GM21390 (cell line): ENCODE results near the gene BEX4.
"Not testable (repeated sequence)": the region's sequence is repeated elsewhere in the genome, so short reads cannot be mapped to it uniquely, and the experiment has no call there.

Experiments used
- ATAC-seq: cut with Tn5 transposase; IDR thresholded peaks from one replicate; pipeline ENCODE4 v1.9.1; 2021; ENCODE audit not compliant: unreplicated experiment

BEX4 gene, protein sequence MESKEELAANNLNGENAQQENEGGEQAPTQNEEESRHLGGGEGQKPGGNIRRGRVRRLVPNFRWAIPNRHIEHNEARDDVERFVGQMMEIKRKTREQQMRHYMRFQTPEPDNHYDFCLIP

DNA sequence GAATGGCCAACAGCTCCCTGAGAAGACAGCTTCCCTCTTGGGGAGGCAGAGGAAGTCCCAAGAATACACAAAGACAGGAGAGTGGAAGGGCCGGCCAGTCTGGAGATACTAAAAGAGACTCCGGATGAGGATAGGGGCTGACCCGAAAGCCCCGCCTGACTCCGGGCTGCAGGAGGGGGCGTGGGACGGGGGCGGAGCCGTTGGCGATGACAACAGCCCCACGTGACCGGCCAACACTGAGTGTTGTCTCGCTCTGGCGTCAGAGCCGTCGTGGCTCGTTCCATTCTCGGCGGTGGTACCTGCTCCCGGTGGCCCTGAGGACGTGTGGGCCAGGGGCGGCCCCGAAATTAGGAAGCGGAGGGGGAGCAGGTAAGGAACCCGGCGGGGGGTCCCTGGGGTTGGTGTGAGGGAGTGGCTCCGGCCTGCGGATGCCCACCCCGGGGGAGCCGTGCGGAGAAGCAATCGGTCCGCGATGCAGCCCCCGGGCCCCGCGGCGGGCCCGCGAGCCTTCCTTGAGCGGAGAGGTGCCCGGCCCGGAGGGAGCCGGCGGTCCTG, at the start of gene BEX4:
TSS of gene BEX4 (plus strand) at position 239 of the 555 bp plus-strand sequence. CDS start 1,046 bp downstream, outside the sequence.
- ATAC-seq = peak; percentile 94

DNA sequence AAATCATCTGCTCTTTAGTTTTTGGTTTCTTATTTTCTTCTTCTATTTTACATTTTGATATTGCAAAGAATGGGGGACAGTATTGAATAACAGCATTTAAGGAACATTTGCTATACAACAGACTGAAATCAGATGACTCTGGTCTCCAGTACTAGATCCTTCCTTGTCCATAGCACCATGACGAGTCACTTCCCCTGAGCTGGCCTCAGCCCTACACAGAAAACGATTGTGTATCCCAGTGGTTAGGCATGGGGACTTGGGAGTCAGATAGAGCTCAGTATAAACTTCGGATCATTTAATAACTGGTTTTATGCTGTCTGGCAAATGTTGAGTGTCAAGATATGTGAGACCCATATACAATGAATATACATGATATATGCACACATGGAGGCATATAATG, 44.7 kb upstream of the BEX4 start:
- ATAC-seq = no peak

DNA sequence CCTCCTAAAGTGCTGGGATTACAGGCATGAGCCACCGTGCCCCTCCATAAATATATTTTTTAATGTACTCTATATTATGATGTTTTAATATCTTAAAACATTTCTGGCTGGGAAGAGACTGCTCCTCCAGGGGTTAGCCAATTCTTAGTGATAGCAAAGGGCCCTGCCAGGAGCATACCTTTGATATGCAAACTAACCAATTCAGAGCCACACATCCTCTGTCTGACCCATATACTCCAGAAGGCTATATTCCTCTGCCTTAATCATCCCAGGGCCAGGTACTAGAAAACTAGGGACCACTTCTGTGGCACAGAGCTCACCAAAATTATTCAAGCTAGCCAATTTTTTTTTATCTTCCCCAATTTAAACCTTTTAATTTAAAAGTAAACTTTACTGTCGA, 43.6 kb upstream of the BEX4 start:
- ATAC-seq = no peak

DNA sequence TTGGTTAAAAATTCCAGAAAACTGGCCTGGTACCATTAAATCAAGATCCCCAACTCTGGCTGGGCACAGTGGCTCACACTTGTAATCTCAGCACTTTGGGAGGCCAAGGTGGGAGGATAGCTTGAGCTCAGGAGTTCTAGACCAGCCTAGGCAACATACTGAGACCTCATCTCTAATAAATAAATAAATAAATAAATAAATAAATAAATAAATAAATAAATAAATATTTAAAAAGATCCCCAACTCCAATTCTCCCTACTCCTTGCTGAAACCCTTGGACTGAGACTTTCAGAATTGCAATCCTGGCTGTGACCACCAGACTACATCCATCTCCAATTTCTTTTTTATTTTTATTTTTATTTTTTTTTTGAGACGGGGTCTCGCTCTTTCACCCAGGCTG, 39.7 kb upstream of the BEX4 start:
- ATAC-seq = not testable (repeated sequence)

DNA sequence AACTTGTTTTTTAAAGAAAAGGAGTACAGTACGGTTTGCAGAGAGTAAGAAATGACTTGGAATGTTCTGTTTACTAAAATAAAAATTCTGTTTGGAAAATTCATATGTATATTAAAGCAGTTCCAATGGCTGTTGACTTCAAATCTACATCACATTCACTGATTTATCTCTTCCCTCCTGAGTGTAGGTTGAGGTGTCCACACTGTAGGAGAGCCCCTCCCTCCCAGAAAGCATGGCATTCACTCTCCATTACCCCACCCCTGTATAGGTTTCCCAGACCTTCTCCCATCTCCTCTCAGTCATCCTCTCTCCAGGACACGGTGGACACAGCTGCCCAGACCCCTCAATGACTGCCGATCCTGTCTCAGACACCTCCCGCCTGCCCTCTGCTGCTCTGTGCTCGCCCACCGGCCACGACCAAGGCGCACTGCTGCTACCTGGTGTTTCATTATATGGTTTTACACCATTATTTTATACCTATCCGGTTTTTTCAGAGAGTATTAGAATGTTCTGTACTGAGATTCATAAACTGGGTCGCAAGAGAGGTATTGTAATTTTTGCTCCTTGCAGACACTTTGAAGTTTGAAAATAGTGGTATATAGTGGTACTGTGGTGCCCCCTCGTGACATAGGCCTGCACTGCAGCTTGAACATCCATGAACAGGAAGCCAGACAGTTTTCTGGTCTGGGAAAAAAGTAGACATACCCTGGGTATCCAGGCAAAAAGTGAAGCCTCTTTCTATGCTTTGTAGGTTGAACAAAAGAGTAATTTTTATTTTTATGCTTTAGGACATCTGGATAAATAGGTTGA, 38.8 kb upstream of the BEX4 start:
- peak; percentile 67 for ATAC-seq

DNA sequence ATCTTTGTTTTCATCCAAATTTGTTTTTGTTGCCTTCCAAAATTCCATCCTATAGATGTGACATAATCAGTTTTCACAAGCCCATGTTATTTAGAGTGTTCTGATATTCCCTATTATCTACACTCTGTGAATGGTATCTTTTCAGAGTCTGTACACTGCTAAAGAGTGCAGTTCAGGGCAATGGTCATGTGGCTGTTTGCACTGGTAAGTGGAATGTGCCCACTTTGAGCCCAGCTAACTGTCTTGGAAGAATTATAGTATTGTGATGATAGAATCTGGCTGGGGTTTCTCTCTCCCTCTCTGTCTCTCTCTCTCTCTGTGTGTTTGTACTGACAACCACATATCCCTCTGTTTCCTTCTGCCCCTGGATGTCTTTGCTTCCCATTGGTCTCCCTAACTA, 37.4 kb upstream of the BEX4 start:
- no peak for ATAC-seq

DNA sequence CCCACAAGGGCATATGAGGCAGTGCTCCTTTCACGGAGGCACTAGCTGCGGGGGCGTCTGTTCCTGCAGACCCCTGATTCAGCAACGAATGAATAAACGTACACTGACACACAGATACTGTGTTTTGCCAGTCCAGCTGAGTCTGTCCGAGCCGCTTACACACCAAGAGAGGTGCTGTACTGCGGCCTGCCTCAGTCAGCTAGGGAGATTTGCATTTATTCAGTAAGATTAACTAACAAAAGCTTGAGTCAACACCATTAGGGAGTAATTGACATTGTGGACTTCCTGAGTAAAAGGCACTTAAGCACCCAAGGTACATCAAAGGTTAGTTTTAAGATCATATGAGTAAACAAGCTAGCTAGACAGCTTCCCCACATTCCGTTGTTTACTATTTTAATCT, 31.0 kb upstream of the BEX4 start:
- ATAC-seq = no peak

DNA sequence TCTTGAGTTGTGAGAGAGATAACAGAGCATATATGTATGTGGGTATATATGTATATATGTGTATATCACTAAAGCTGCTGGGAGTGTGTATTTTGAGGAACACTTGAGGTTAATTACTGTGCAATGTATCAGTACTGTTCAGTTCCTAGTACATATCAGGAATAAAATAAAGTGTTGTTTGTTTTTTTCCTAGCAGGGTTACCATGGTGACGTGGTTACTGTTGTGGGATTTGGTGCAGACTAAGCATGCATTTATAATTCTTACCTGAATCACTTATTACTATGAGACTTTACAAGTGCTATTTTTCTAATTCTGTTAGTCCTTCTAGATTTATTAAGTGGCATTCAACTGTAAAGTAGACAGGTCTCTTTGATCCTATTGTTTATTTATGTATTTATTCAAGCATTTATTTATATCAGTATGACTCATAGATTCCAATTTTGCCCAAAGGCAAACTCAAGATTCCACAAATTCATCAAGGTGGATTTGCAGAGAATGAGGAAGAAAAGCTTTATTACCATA, 26.9 kb upstream of the BEX4 start:
- ATAC-seq = no peak

DNA sequence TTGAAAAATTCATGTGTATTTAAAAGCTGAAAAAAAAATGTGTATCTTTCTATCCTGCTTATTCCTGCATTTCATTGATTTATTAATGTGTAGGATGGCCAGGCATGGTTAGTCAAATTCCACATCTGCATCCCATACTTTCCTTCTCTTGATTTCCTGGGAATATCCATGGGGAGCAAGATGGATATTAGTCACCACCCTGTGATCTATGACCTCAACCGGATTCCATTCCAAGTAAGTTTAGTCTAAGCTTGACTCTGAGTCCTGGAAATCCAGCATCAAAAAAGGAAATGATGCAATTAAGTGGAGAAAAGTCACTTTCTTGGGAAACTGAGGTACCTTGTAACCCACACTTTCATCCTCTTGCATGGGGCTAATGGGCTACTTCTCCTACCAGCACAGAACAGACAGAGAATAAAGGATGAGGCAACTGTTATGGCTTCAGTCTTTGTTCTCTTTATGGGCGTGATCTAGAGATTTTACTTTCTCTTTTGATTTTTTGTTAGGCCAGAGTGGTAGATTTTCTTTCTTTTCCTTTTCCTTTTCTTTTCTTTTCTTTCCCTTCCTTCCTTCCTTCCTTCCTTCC, 17.1 kb upstream of the BEX4 start:
- no peak for ATAC-seq

DNA sequence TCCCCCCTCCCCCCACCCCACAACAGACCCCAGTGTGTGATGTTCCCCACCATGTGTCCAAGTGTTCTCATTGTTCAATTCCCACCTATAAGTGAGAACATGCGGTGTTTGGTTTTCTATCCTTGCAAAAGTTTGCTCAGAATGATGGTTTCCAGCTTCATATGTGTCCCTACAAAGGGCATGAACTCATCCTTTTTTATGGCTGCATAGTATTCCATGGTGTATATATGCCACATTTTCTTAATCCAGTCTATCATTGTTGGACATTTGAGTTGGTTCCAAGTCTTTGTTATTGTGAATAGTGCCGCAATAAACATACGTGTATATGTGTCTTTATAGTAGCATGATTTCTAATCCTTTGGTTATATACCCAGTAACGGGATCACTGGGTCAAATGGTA, 16.2 kb upstream of the BEX4 start:
- not testable (repeated sequence) for ATAC-seq

DNA sequence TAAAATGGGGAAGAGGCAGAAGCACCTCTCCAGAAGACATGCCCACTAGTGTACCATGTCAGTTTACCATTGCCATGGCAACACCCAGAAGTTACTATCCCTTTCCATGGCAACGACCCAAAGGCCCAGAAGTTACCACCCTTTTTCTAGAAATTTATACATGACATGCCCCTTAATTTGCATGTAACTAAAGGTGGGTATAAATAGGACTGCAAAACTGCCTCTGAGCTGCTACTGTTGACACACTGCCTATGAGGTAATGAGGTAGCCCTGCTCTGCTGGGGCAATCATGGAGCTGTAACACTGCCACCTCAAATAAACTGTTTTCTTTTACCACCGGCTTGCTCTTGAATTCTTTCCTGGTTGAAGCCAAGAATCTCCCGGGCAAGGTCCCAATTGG, 13.9 kb upstream of the BEX4 start:
- ATAC-seq = no peak

DNA sequence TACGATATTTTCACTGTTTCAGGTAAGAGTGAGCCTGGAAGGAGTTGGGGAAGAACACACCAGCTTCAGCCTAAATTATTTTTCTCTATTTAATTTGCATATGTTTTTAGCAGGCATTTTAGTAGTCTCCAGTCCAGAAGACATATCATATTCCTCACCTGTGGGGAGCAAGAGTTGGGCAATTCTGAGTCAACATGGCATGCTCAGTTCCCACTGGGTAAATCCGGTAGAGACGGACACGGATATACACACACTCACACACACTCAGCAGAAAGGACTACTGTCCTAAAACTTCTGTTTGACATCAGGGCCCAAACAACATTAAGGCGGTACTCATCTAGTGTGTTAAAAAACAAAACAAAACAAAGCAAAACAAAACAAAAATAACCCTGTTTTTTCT, 4.9 kb upstream of the BEX4 start:
- ATAC-seq = no peak

DNA sequence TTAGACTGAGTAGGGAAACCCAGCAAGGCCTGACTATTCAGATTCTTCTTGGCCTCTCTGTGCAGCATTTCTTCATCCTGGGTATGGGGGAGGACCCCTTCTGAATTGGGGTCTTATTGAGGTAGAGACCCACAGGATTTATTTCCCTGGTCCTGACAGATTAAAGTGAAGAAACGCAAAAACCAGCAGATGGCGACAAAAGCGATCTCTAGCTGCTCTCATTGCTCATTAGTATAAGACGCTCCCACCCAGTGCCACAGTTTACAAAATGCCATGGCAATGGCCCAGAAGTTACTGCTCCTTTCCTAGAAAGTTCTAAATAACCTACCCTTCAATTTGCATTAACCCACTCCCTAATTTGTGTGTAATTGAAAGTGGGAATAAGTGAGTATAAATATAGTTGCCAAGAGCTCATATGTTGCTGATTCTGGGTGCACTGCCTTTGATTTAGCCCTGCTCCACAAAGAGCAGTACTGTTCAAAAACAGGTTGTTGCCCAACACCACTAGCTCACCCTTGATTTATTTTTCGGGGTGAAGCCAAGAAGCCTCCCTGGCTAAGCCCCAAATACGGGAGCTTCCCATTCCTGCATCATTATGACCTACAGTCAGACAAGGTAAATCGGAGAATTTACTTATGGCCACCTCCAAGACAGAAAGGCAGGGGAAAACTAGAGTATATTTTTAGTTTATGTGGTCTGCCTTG, 3.7 kb upstream of the BEX4 start:
- no peak for ATAC-seq

DNA sequence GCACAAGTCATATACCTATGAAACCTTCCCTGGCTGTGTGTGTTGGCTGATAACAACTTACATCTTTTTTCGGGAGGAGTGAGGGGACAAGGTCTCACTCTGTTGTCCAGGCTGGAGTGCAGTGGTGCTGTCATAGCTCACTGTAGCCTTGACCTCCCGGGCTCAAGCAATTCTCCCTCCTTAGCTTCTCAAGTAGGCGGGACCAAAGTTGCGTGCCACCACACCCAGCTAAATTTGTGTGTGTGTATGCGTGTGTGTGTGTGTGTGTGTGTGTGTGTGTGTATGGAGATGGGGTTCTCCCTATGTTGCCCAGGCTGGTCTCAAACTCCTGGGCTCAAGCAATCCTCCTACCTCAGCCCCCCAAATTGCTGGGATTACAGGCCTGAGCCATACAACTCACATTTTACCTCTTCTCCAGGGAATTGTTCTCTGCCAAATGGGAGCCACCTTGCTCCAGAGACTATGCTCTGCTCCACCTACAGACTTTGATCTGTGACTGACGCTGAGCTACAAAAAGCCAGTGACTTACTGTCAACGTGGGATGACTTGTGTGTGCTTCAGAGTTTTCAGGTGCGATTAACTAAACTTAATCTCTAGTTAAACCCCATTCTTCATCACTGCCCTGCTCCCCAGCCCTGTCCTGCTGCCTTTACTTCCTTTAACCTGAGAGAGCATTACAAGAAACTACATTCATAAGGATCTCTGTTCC, 2.0 kb upstream of the BEX4 start:
- ATAC-seq = no peak

DNA sequence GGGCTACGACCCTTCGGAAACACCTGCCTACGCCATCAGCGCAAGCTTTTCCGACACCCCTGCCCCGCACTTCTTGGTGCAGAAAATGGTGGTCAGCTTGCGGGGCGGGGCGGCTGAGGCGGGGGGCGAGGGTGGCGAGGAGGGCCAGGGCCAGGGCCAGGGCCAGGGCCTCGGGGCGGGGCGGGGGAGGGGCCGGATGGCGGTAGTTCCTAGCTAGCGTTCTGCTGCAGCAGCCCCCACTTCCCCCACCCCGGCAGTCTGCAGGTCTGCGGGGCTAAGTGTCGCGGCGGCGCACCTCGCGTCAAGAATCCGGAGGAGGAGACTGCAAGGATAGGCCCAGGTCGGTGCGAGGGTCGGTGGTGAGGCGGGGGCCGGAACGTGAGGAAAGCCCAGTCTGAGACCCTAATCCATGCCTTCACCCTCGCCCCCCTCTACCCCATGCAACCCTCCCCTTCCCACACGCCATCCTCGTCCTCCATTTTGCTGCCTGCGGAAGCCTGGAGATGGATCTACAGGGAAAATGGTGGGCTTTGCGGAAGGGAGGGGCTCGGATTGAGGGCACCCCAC, 600 bp downstream of the BEX4 start:
- peak; percentile 24 for ATAC-seq

DNA sequence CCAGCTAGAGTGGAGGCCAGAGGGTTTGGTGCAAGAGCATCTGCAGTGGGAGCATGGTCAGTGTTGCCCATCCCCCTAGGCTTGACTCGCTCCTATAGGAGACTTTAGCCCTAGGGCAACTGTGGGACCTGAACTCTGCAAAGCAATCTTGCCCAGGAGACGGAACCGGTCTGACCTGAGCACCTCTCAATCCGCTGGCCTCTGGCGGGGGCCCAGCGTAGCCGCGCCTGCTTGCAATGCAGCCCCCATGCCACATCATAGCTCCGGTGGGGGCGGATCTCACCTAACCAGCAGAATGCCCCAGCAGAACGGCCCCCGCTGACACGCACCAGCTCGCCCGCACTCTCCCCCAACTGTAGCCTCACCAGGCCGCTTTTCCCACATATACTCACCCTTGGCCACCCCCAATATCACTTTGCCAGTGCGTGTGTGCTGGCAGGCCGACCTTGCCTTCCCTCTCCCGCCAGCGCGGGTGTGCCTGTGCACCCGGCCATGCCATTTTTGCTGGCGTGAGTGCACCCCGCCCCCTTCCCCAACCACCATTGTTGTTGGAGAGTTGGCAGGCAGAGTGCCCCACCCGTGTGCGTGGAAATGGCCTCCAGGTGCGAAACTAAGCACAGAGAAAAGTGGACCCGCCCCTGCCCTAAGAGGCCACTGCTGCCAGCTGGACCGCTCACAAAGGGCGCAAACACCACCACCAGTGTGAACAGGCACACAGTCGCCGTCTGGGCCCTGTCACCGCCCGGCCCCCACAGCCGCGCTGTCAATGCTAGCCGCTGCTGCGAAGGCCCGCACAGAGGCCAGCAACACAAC, 5.8 kb downstream of the BEX4 start:
- ATAC-seq = no peak

DNA sequence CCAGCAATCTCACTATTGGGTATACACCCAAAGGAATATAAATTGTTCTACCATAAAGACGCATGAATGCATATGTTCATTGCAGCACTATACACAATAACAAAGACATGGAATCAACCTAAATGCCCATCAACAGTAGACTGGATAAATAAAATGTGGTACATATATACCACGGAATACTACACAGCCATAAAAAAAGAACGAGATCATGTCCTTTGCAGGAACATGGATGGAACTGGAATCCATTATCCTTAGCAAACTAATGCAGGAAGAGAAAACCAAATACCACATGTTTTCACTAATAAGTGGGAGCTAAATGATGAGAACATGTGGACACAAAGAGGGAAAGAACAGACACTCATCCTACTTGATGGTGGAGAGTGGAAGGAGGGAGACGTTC, 11.0 kb downstream of the BEX4 start:
- not testable (repeated sequence) for ATAC-seq

DNA sequence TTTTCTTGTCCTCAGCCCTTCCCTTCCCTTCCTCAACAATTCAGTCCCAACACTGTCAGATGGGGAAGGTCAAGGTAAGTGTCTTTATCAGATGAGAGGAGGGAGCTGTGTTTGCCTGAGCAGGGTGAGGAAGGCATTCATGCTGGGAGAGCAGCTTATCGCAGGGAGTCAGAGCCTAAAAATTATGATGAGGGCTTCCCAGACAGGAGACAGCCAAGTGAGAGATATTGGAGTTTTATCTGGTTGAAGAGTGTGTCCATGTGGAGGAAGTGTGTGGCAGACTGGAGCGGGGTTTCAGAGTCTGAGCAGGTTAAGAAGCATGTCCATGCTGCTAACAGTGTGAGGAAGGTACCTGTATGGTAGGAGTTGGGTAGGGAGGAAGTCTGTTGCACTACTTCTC, 18.4 kb downstream of the BEX4 start:
- ATAC-seq = no peak

DNA sequence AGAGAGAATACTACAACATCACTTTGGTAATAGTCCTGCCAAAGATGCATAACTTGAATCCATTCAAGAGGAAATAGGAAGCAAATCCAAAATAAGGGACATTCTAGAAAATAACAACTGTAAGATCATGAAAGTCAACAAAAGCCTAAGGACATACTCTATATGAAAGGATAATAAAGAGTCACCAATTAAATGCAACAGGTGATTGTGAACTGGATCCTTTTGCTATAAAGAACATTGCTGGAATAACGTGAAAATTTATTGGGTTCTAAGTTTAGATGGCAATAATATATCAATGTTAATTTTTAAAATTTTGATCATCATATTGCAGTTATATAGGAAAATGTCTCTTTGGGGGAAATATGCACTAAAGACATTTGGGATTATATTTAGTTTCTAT, 20.0 kb downstream of the BEX4 start:
- ATAC-seq = no peak

DNA sequence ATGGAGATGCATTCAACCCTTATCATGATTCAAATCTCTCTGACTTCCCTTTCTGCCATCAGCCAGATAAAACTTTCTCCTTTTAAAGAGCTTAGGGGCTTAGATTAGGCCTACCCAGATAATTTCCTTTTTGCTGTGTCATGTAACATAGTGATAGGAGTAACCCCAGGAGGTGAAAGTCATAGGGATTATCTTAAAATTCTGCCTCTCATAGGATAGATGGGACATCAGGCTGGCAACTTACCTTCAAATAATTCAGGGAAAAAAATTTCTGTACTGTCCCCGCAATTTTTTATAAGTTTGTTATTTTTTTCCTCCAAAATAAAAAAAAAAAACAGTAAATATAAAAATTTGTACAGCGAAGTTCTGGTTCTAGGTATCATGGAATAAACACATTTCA, 20.7 kb downstream of the BEX4 start:
- not testable (repeated sequence) for ATAC-seq
